Loucy (cell line): Measurements from ENCODE around the gene SCAP.

Source experiments
- H2AFZ ChIP-seq: fragments of 200-600 bp; sonication (generic); 2 replicates; pipeline ENCODE4 v1.6.0; 2016; ENCODE audit warnings: antibody characterized with exemption, mild to moderate bottlenecking, low read length, moderate library complexity
- H3F3A ChIP-seq: fragments of 200-600 bp; 2 replicates; pipeline ENCODE4 v1.6.0; 2016; ENCODE audit warnings: antibody characterized with exemption, low read depth, mild to moderate bottlenecking
- H3K27me3 ChIP-seq: fragments of 200-600 bp; sonication (generic); 2 replicates; pipeline ENCODE4 v1.6.1; 2014; ENCODE audit warnings: low read length, mild to moderate bottlenecking; ENCODE audit not compliant: insufficient read depth, poor library complexity, severe bottlenecking
- H3K36me3 ChIP-seq: fragments of 200-600 bp; sonication (generic); 2 replicates; pipeline ENCODE4 v1.6.1; 2016; ENCODE audit warnings: low read length; ENCODE audit not compliant: insufficient read depth
- H3K4me1 ChIP-seq: fragments of 200-600 bp; sonication (generic); 2 replicates; pipeline ENCODE4 v1.5.1; 2014; ENCODE audit warnings: low read length, mild to moderate bottlenecking; ENCODE audit not compliant: insufficient read depth, poor library complexity, severe bottlenecking
- H3K4me2 ChIP-seq: fragments of 200-600 bp; sonication (generic); 2 replicates; pipeline ENCODE4 v1.6.0; 2014; ENCODE audit warnings: antibody characterized with exemption, low read length, low read depth, mild to moderate bottlenecking; ENCODE audit not compliant: poor library complexity, severe bottlenecking
- H3K4me3 ChIP-seq: fragments of 200-600 bp; sonication (generic); 2 replicates; pipeline ENCODE4 v1.5.1; 2014; ENCODE audit warnings: low read length, mild to moderate bottlenecking, mixed read lengths; ENCODE audit not compliant: poor library complexity, severe bottlenecking
- H3K79me2 ChIP-seq: fragments of 200-600 bp; sonication (generic); 2 replicates; pipeline ENCODE4 v1.6.1; 2014; ENCODE audit warnings: low read length; ENCODE audit not compliant: insufficient read depth
- H3K9ac ChIP-seq: fragments of 200-600 bp; sonication (generic); 2 replicates; pipeline ENCODE4 v1.6.0; 2014; ENCODE audit warnings: mild to moderate bottlenecking, low read depth, low read length, moderate library complexity; ENCODE audit not compliant: poor library complexity, severe bottlenecking
- H3K9me2 ChIP-seq: fragments of 200-600 bp; sonication (generic); replicated peaks from 2 replicates; pipeline ENCODE4 v1.6.1; 2016; ENCODE audit warnings: low read depth, low read length, mixed read lengths
- H3K9me3 ChIP-seq: fragments of 200-600 bp; sonication (generic); 2 replicates; pipeline ENCODE4 v1.6.1; 2014; ENCODE audit warnings: mild to moderate bottlenecking, antibody characterized with exemption, low read length, low read depth; ENCODE audit not compliant: insufficient read depth
- H4K20me1 ChIP-seq: fragments of 200-600 bp; sonication (generic); 2 replicates; pipeline ENCODE4 v1.6.0; 2014; ENCODE audit warnings: antibody characterized with exemption, low read length, mild to moderate bottlenecking; ENCODE audit not compliant: insufficient read depth, poor library complexity, severe bottlenecking
- CTCF ChIP-seq: fragments of 200-600 bp; sonication (generic); conservative IDR thresholded peaks from 2 replicates; pipeline ENCODE4 v1.5.1; 2014; ENCODE audit warnings: mild to moderate bottlenecking, antibody characterized with exemption, low read length
- EZH2phosphoT487 ChIP-seq: fragments of 200-600 bp; IDR thresholded peaks from 2 replicates; pipeline ENCODE4 v1.6.1; 2018; ENCODE audit warnings: antibody characterized with exemption, mild to moderate bottlenecking, moderate library complexity, borderline replicate concordance

The SCAP gene

GRCh38 chr3:47404955-47405790 lies 70.6 kb downstream of the SCAP start:
- H3K9ac ChIP-seq = no peak overlapping the region
- peaks cover 9% of the 10 kb centered on the region; the same call in 1 of the 2 replicates for H3K79me2 ChIP-seq
- TF ChIP-seq EZH2phosphoT487 = no peak
- TF ChIP-seq CTCF = no peak
- H3K4me2 ChIP-seq = no peak overlapping the region
- H3K4me3 ChIP-seq = no peak overlapping the region
- no peaks in the 10 kb centered on the region for H3K9me3 ChIP-seq
- H3F3A ChIP-seq = no peaks in the 10 kb centered on the region
- H3K36me3 ChIP-seq = peaks cover 64% of the 10 kb centered on the region; the same call in 1 of the 2 replicates
- no peaks in the 10 kb centered on the region for H3K4me1 ChIP-seq
- no peaks in the 10 kb centered on the region for H3K9me2 ChIP-seq
- H2AFZ ChIP-seq = no peak overlapping the region
- peaks cover 3% of the 10 kb centered on the region for H4K20me1 ChIP-seq
- no peaks in the 10 kb centered on the region for H3K27me3 ChIP-seq

GRCh38 chr3:47404431-47404876 lies 71.3 kb downstream of the SCAP start:
- no peaks in the 10 kb centered on the region for H3F3A ChIP-seq
- H3K9me2 ChIP-seq = no peaks in the 10 kb centered on the region
- no peak overlapping the region for H3K9ac ChIP-seq
- H3K79me2 ChIP-seq = peaks cover 9% of the 10 kb centered on the region; the same call in 1 of the 2 replicates
- no peak for TF ChIP-seq CTCF
- no peak for TF ChIP-seq EZH2phosphoT487
- peaks cover 64% of the 10 kb centered on the region; the same call in 1 of the 2 replicates for H3K36me3 ChIP-seq
- no peak overlapping the region for H3K4me2 ChIP-seq
- H3K9me3 ChIP-seq = no peaks in the 10 kb centered on the region
- H4K20me1 ChIP-seq = peaks cover 3% of the 10 kb centered on the region
- no peaks in the 10 kb centered on the region for H3K4me1 ChIP-seq
- H3K4me3 ChIP-seq = no peak overlapping the region
- no peak overlapping the region for H2AFZ ChIP-seq
- H3K27me3 ChIP-seq = no peaks in the 10 kb centered on the region

GRCh38 chr3:47399531-47400270 lies 76.0 kb downstream of the SCAP start:
- H3K27me3 ChIP-seq = no peaks in the 10 kb centered on the region
- no peak overlapping the region for H3K4me2 ChIP-seq
- H3F3A ChIP-seq = no peaks in the 10 kb centered on the region
- H3K79me2 ChIP-seq = peaks cover 22% of the 10 kb centered on the region; the same call in 1 of the 2 replicates
- peaks cover 8% of the 10 kb centered on the region for H4K20me1 ChIP-seq
- no peak overlapping the region for H2AFZ ChIP-seq
- no peaks in the 10 kb centered on the region for H3K9me3 ChIP-seq
- H3K9ac ChIP-seq = no peak overlapping the region
- TF ChIP-seq CTCF (no peak), EZH2phosphoT487 (no peak)
- no peak overlapping the region for H3K4me3 ChIP-seq
- peaks cover 44% of the 10 kb centered on the region; the same call in 1 of the 2 replicates for H3K36me3 ChIP-seq
- no peaks in the 10 kb centered on the region for H3K4me1 ChIP-seq
- no peaks in the 10 kb centered on the region for H3K9me2 ChIP-seq
